GM19468 (cell line): ENCODE measurements around the gene SRD5A1.

Experiments used
- ATAC-seq: cut with Tn5 transposase; IDR thresholded peaks from one replicate; pipeline ENCODE4 v1.9.1; 2021; ENCODE audit warnings: mild to moderate bottlenecking, moderate library complexity, moderate number of reproducible peaks; ENCODE audit not compliant: unreplicated experiment; ENCODE audit errors: extremely low read depth

SRD5A1 gene

DNA sequence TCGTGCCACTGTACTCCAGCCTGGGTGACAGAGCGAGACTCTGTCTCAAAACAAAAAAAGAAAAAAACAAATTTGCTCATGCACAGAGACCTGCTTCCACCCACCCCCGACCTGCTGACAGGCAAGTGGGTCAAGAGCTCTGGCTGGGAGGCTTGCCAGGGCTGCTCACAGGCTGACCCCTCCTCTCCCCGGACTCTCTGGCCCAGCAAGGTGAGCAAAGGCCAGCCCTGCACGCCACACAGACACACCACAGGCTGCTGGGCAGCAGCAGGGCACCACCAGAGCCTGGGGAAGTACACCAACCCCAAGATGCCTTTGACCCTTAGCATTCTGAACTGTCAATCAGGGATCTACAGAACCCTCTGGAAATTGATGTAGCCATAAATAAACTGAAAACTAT lies 29.6 kb upstream of the SRD5A1 start:
- ATAC-seq, result no peak

DNA sequence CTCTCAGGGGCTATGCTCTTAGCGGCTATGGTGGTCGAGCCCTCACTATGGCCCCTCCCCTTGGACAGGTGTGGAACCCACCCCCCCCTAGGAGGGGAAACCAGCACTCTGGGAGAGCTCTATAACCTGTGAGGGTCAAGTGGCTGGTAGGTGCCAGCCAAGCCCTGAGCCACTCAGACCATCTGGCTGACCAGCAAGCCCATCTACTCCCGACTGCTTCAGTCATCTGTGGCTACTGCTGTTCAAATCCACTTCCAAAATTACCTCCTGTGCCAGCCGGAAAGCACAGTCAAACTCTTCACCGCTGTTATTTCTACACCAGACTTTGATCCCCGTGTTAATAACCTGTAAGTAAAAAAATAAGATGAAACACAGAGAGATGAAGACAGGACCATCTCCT lies 28.9 kb upstream of the SRD5A1 start:
- no peak for ATAC-seq

DNA sequence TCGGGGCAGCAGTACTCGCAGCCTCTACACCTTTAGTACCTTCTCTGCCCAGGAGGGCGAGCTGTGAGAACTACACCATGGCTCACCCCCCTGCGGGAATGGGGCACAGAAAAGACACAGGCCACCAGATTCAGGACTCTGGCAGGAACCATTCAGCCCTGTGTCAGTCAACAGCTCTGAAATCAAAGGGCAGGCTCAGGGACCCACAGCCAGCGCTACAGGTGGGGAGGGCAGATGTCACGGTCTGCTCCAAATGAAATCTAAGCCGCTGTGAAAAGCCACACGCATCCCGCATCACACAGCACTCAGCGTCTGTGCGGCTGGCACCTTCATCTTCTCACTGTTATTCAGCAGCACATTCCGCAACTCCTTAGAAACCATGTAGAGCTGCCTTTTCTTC lies 28.3 kb upstream of the SRD5A1 start:
- ATAC-seq, result no peak

DNA sequence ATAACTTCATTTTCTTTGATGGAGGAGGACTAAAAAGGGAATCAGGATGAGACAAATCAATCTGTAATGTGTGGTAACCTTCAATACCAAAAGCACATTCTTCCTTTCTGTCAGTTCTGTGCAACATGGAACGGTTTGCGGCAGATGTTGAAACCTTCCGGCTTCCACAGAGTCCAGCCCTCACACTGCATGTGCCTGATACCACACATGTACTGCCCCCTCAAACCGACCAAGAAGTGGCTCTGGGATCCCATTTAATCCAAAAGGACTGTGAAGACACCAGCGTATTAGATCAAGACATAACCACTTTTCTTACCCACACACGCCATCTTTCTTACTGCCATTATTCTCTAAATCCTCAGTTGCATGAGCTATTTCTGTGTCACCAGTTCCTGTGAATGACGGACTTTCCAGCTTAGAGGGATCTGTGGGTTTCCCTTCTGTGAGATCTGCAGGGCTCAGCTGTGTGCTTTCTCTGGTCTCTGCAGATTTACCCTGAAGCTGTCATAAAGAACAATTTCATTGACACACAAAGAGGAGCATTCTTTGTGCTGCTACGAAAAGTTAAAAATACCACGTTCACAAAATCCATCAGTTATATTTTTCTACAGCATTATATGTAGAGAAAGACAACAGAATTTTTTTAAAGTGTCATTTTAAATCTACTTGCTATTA lies 26.2 kb upstream of the SRD5A1 start:
- no peak for ATAC-seq

DNA sequence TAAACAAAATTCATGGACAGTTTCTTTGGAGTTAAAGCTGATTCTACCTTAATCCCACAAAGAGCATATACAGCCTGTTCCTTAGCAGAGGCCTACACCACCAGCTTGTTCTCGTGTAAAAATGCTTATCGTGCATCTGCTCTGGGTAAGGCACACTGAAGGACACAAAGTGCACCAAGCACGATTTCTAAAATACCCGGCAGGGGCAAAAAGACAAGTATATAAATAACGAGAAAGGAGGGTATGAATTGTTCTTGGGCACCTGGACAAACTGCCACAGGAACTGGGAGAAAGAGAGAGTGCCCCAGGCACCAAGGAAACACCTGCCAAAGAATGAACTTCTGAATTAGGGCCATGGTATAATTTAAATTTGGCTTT lies 25.7 kb upstream of the SRD5A1 start:
- no peak for ATAC-seq

DNA sequence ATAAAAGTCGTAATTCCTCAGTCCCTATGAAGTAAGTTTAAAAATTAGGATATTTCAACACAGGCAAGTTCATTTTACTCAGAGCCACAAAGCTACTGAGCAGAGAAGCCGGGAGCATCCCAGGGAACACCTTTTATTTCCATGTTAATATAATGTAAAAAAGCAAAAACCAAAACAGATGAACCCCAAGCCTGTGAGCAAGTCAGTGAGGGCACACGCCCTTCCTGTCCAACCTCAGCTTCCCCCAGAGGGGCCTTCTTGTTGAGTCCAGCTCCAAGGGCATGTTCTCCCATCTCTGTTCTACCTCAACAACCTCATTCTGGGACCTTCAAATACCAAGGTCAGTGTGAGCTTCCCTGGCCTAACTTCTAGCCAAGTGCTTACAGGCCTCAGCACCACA lies 25.2 kb upstream of the SRD5A1 start:
- no peak for ATAC-seq

DNA sequence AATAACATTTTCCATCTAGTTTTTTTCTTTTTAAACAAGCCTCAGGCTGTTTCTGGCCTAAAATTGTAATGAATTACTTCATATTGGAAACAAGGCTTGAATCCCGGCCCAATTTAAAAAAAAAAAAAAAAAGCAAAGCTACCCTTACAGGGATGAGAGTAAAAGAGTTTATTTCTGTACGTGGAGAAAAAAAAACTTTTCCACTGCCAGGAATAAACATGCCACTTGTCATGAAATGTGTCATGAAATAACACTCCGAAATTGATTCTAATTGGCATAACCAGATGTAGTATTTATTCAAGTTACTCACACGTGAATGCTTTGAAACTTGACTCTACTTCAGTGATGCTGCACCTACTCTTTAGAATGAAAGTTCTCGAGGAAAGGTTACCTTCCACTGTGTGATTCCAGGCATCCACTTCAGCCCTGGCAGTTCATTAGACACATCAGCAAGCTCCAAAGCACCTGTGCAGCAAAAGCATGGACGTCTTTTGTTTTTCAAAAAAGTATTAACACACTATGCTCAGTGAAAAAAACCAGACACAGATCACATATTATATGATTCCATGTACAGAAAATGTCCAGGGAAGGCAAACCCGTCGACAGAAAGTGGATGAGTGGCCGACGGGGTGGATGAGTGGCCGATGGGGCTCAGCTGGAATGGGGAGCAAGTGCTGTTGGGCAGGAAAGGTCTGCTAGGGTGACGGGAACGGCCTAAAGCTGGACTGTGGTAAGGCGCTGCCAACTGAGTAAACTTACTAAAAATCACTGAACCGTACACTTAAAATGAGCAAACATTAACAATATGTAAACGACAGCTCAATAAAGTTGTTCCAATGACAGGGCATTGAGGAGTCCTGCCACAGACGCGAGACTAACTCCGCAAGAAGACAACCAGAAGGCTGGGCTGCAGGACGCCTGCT lies 21.6 kb upstream of the SRD5A1 start:
- ATAC-seq, result no peak

DNA sequence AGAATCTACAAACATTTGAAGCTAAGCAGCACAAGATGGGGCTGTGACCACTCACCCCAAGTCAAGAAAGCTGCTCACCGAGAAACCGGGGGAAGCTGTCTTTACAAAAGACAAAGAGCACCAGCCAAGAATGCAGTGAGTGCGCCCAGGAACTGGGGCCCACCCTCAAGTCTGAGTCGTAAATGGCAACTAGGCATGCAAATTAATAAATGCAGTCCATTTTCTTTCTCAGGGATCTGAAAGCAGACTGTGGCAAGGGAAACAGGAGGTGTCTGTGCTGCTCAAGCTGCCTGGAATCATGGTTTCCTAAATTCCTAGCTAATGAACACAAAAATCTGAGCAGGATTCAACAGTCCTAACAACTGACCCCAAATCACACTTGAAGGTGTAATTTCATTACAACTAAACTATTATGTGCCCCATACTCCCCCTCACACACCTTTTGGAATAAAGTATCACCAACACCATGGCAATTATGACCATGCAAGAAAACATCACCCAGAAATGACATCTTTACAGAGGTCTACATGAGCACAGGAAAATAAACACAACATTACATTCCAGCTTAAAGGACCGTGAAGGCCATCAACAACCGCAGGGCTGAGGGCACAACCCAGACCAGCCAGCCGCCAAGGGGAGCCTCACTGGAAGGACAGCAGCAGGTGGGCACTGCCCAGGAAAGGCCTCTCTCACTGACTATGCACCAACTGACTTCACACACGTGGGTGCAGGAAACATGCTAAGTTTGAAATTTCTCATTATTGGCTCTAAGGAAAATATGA lies 18.0 kb upstream of the SRD5A1 start:
- no peak for ATAC-seq

DNA sequence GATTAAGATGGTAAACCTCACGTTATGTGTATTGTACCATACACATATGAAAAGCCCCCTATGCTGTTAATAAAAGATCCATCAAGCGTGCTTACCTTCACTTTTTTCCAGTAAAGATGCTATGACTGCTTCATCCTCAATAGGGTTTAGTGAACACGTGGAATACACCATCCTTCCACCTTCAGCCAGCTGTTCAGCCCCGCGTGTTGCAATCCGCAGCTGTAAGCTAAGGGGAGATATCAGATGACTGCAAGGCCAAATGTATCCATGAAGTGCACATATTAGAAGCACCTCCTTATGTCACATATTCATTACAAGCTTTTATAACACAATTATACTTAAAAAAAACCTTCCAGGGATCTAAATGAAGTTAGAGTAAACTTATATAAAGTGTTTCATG lies 16.6 kb upstream of the SRD5A1 start:
- no peak for ATAC-seq

DNA sequence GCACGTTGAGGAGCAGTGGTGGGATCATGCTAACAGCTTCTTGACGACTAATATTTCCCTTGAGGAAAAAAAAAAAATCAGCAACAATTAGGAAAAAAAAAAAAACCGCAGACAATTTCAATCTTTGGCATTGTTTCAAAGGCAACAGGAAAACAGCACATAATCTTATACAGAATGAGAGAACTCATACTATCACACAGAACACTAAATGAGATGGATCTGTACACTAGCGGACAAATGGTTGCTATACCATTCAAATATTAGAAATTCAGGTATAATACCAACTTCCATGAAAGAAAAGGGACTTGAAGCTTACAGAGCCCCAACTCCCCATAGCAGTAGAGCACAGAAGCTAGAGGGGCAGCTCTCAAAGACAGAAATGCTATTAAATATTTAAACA lies 10.0 kb upstream of the SRD5A1 start:
- no peak for ATAC-seq

DNA sequence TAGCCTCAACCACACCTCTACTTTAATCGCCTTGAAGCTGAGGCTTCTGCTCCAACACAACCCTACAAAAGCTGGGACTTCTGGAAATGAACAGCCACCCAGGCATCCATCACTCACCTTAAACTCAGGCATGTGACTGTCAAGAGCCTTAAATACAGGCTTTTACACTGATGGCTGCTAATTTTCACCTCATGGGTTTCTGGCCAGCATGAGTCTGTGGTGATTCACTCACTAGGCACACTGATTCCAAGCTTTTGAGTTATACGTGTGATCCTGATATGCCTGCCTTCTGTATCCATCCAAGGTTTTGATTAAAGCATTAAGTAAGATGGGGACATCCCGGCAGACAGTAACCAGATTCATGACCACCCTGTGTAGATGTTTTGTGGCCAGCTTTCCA lies 9.3 kb upstream of the SRD5A1 start:
- ATAC-seq, result no peak

DNA sequence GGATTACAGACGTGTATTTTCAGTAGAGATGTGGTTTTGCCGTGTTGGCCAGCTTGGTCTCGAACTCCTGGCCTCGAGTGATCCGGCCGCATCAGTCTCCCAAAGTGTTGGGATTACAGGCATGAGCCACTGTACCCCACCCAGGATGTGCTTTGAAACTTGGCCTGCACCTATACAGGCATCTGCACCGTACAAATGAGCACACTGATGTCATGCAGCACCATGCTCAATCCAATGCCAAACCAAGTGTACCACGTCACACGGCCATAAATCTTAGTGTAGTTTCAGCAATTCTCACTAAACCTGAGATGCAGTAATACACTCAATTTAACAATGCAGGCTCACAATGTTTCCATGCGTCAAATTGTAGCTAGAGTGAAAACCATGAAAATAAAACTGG lies 6.7 kb upstream of the SRD5A1 start:
- ATAC-seq, result no peak

DNA sequence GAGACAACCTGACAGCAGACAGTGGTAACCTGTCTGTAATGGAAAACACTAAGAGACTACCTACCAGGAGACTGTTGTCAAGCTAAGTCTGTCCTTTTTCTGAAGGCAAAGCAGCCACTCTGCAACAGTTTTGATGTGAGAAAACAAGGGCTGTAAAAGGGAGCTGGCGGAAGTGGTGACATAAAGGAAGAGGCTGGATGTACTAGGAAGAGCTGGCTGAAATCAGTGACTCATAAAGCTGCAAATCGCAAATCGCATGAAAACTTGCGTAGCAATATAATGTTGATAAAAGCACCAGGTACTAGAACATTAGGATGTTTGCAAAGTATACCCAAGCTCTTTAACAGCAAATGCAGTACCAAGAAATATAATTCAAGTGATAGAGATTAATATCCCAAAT lies 1.8 kb upstream of the SRD5A1 start:
- no peak for ATAC-seq

DNA sequence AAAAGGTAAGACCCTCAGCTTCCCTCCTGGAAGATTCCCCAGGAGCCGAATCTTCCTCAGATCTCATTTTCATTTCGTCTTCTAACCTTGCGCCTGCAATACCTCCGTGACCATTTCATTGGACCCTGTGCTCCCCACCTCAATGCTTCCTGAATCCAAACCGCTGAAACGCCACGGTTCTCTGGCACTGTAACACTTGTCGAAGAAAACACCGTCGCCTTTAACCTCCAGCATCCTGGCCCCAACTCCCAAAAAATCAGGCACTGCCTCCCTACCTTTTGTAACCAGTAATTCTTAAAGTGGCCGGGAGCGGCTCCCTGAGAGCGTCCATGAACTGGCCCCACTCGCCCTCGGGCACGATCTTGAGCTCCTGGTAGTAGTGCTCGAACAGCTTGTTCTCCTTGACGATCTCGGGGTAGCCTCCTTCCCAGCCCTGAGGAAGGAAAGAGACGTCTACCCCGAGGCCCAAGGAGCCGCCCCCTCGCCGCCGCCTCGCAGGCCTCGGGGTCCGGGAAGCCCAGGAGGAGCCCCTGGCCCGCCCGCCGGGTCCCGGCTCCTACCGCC lies 834 bp upstream of the SRD5A1 start:
- ATAC-seq, result peak; percentile 1

DNA sequence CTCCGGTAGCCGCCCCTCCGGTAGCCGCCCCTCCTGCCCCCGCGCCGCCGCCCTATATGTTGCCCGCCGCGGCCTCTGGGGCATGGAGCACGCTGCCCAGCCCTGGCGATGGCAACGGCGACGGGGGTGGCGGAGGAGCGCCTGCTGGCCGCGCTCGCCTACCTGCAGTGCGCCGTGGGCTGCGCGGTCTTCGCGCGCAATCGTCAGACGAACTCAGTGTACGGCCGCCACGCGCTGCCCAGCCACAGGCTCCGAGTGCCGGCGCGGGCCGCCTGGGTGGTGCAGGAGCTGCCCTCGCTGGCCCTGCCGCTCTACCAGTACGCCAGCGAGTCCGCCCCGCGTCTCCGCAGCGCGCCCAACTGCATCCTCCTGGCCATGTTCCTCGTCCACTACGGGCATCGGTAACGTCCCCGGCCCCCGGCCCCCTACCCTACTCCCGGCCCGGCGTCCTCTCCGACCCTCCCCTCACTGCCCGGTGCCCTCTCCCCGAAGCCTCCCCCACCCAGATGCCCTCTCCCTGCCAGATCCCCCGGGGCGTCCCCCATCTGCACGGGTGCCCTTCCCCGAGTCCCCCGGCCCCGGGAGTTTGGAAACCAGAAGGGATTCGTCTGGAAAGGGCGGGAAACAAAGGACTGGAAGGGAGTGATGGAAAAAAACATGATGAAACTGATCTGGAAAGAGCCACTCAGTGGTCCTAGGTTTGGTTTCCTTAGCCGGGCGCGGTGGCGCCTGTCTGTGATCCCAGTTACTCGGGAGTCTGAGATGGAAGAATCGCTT lies 417 bp downstream of the SRD5A1 start:
- ATAC-seq, result peak; percentile 38

DNA sequence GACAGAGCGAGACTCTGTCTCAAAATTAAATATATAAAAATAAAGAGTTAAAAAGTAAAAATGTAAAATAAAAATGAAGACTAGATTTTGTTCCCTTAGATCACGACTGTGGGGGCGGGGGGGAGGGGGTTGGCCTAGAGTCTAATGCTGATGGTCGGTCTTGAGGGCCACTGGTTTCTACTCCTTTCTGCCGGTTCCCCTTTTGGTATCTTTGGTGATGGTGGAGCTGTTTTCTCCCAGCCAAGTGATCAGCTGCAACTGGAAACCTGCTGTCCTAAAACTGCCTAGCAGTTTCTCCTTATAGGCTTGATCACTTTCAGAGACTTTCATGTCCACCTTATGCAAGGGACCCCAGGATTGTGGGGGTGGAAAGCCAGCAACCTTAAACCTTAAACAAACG lies 1.1 kb downstream of the SRD5A1 start:
- no peak for ATAC-seq

DNA sequence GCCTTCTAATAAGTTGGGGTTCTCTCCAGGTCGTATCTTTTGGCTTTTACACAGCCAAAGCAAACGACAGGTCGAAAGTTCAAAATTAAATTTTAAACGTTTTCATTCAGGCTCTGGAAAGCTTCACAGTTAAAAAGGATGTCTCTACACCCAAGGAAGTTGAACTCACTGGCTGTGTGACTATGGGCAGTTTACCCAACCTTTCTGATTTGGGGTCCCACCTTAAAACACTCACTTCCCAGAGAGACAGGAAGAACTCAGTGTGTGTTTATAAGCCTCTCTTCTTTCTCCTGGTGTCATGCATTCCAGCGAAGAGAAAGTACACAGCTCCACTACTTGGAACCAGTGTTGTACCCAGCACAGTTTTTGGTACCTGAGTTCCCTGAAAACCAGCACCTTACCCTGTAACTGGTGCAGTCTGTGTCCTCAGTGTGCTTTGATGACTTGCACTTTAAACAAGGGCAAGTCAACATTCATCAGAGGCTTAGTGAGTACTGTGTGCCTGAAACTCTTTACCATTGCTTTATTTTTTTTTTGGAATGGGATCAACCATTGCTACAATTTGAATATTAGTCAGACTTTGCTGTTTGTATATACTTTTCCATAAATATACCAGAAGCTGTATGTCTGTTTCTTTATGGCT lies 1.7 kb downstream of the SRD5A1 start:
- no peak for ATAC-seq

DNA sequence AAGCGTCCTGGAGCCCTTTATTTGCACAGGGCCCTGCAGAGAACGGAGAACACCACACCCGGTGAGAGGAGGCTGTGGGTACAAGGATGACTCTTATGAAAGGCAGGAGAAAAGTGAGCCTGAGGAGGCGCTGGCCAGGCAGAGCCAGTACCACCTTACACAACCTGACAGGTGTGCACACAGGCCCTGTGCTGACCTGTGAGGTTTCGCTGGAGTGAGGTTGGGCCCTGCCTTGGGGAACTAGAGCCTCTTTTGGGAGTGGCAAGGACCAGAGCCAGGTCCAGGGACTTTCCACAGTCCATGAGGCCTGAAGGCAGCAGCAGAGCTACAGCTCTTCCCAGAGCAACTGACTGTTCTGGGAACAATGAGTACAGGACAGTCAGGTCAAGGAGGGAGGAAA lies 3.1 kb downstream of the SRD5A1 start:
- ATAC-seq, result no peak

DNA sequence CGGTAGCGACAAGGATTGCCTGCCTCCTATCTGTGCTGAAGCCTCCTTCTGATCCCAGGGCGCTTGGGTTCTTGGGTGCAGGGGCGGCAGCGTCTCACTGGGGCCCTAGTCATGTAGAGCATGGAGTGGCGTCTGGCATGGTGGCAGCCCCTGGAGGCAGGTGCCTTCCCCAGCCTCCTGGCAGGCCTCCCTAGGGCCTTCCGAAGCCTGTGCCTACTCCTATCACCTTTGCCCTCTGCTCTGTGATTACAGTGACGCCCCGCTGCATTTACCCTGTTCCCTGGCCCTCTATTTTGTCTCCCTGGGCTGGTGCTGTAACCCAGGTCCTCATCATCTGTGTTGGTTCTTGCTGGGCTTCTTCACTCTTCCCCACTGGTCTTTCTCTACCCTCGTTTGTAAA lies 3.8 kb downstream of the SRD5A1 start:
- ATAC-seq, result no peak

DNA sequence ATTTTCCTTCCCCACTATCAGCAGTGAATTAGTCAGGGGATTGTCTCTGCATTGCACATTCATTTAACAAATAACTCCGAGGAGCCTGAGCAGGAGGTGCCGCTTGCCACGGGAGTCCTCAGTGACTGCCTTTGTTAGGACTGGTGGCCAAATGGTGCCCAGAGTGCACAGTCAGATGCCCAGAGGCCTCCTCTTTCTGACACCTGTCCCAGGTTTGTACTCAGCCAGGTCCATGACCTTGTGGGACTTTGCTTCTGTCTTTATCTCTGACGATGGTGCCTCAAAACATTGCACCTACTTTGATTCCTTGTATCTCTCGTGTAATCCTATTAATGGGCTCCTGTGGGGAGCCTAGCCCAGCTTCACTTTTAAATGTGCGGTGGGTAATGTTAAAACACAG lies 4.3 kb downstream of the SRD5A1 start:
- no peak for ATAC-seq
